ENCODE measurements around the gene ZCCHC4.

ZCCHC4 gene

DNA sequence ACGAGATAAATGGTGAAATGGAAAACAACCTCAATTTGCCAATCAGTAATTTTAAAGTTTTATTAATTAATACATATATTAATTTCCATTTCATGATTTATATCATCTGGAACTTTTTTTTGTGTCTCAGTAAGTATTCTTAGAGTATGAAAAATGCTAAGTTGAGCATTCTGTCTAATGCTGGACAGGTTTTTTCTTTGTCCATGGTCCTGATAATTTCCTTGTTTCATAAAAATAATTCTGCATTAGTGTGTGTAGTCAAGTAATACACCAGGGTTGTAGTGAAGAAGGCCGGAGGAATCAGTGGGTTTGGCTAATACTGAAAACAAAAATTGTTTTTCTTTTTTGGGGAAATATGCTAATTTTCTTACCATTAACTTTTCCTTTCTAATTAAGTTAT is 74.4 kb downstream of the ZCCHC4 start:
- TF ChIP-seq, protein P1, sequence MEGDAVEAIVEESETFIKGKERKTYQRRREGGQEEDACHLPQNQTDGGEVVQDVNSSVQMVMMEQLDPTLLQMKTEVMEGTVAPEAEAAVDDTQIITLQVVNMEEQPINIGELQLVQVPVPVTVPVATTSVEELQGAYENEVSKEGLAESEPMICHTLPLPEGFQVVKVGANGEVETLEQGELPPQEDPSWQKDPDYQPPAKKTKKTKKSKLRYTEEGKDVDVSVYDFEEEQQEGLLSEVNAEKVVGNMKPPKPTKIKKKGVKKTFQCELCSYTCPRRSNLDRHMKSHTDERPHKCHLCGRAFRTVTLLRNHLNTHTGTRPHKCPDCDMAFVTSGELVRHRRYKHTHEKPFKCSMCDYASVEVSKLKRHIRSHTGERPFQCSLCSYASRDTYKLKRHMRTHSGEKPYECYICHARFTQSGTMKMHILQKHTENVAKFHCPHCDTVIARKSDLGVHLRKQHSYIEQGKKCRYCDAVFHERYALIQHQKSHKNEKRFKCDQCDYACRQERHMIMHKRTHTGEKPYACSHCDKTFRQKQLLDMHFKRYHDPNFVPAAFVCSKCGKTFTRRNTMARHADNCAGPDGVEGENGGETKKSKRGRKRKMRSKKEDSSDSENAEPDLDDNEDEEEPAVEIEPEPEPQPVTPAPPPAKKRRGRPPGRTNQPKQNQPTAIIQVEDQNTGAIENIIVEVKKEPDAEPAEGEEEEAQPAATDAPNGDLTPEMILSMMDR (IDR thresholded peaks at IDR 0.05; ENCODE audit: insufficient read depth, low read depth, low read length, missing control alignments) = no peak
- H3K4me3 ChIP-seq (ENCODE audit: low read length) = no peak overlapping the region

DNA sequence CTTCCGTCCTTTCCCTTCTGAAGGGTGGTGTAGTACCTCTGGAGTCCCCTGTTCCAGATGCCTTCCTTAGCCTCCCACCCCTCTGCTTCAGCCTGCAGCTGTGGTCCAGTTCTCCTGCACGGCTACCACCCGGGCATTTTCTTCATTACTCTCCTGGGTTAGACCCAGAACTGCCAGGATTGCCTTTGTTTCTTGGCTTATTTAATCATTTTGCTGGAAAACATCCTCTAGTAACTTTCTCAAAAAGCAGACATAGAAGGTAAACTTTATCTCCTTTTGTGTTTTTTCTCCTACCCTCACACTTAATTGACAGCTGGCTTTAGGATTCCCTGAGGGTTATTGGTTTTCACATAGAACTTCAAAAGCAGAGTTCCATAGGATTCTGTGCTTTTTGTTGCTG is 84.7 kb downstream of the ZCCHC4 start:
- no peak for DNase-seq (ENCODE audit: low read depth)
- TF ChIP-seq, protein P1 (IDR thresholded peaks at IDR 0.05; ENCODE audit: insufficient read depth, low read depth, low read length, missing control alignments) = no peak
- no peak overlapping the region for H3K4me3 ChIP-seq (ENCODE audit: low read length)

More for the DNA sequence above, 74.4 kb downstream of the ZCCHC4 start:
- no peak for DNase-seq (ENCODE audit: low read depth)

DNA sequence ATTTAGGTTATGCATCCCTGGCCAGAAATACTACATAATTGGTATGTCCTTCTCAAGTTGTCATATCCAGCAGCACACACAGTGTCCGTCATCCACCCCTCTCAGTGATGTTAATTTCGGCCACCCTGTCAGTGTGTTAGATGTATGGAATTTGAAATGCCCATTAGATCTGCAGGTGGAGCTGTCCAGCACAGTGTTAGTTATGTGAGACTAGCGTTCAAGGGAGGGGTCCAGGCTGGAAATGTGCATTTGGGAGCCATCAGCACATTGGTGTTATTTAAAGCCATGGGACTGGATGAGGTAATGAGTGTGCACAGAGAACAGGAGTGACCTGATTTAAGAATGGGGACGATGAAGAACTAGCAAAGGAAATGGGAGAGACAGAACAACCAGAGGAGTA is 86.9 kb downstream of the ZCCHC4 start:
- DNase-seq (ENCODE audit: low read depth) = no peak
- TF ChIP-seq, protein P1 (IDR thresholded peaks at IDR 0.05; ENCODE audit: insufficient read depth, low read depth, low read length, missing control alignments) = no peak
- no peak overlapping the region for H3K4me3 ChIP-seq (ENCODE audit: low read length)

DNA sequence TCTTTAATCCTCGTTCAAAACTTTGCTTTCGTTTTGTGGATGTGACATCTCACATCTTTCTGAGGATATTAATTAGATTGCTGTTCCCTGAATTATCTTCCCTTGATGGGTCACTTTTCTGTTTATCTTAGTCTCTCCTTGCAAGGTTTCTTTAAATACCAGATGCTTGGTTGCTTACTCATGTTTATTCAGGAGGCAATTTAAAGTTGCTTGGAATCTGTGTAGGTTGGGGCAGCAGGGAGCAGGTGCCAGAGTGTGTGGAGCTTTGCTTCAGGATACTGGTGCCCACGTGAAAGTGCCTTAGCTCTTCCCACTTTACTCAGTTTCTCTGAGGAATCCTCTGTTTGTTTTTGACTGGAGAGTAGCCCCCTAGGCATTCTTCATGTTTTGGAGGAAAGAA is 88.5 kb downstream of the ZCCHC4 start:
- TF ChIP-seq, protein P1 (IDR thresholded peaks at IDR 0.05; ENCODE audit: insufficient read depth, low read depth, low read length, missing control alignments) = no peak
- no peak overlapping the region for H3K4me3 ChIP-seq (ENCODE audit: low read length)

DNA sequence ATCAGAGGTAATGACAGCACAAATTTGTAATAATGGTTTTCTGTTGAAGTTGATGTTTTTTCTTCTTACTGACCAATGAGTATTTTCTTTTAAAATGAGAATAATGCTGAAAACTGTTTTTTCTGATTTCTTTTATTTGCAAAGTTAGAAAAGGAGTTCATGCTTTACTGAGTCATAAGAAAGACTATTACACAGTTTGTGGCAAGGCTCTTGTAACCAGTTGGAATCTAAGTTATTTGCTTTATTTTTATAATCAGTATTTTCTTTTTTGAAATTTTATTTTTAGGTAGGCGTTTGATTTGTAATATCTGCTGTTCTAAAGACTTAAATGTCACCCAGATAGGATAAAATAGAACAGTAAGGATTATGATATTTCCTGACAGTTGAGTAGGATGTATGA is 89.9 kb downstream of the ZCCHC4 start:
- H3K4me3 ChIP-seq (ENCODE audit: low read length) = no peak overlapping the region
- TF ChIP-seq, protein P1 (IDR thresholded peaks at IDR 0.05; ENCODE audit: insufficient read depth, low read depth, low read length, missing control alignments) = no peak
- no peak for DNase-seq (ENCODE audit: low read depth)

More for the DNA sequence above, 88.5 kb downstream of the ZCCHC4 start:
- DNase-seq (ENCODE audit: low read depth) = no peak

DNA sequence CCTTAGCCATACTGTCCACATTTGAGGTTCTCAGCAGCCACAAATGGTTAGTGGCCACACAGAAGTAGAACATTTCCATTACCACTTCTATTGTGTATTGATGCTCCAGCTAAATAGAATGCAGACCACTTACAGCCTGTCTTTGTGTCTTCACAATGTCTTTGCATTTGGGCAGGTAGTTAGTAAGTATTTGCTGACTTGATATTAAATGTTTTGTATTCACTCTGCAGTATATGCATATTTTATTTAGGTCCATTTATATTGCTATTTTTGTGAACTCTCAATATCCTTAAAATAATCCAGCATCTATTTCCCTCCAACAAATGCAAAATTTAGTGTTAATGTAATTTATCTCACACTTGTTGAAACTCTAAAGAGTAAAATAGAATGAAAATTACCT is 91.1 kb downstream of the ZCCHC4 start:
- H3K4me3 ChIP-seq (ENCODE audit: low read length) = no peak overlapping the region
- TF ChIP-seq, protein P1 (IDR thresholded peaks at IDR 0.05; ENCODE audit: insufficient read depth, low read depth, low read length, missing control alignments) = no peak
- DNase-seq (ENCODE audit: low read depth) = no peak

DNA sequence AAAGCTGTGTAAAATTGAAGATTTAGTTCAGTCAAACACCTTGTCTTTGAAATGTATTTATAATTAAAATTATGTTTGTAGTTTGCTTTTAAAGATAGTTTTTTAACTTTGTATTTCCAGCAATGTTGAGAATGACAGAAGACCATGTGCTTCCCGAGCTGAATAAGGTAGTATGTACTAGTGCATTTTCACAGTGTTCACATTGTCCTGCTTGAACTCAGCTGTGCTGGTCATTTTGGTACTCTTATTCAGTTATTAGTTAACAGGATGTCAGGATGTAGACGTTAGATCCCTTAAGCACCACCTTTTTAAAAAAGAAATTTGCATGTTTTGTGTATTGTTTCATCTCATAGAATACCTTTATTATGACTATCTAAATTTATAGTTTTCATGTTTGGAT is 92.9 kb downstream of the ZCCHC4 start:
- no peak for DNase-seq (ENCODE audit: low read depth)
- TF ChIP-seq, protein P1 (IDR thresholded peaks at IDR 0.05; ENCODE audit: insufficient read depth, low read depth, low read length, missing control alignments) = no peak
- H3K4me3 ChIP-seq (ENCODE audit: low read length) = no peak overlapping the region
